Left ventricle myocardium inferior (tissue), 1 donor: Measurements from ENCODE around the gene TENM3. TPM values are rescaled to one million over a fixed set of nuclear protein-coding genes. Genes with fewer than 3 reads are reported as not detected.

Source experiments
- DNase-seq: peaks from one replicate; pipeline ENCODE4 v3.0.0-alpha.2; 2020
- H3K27ac ChIP-seq: fragments of 200-600 bp; replicated peaks from 2 replicates; pipeline ENCODE4 v1.8.0; 2021
- H3K27me3 ChIP-seq: fragments of 200-600 bp; 2 replicates; pipeline ENCODE4 v1.8.0; 2021; ENCODE audit warnings: low read depth
- H3K36me3 ChIP-seq: fragments of 200-600 bp; 2 replicates; pipeline ENCODE4 v1.8.0; 2021
- H3K4me1 ChIP-seq: fragments of 200-600 bp; 2 replicates; pipeline ENCODE4 v1.8.0; 2021
- H3K4me3 ChIP-seq: fragments of 200-600 bp; 2 replicates; pipeline ENCODE4 v1.8.0; 2021; ENCODE audit warnings: mild to moderate bottlenecking, moderate library complexity
- H3K9me3 ChIP-seq: fragments of 200-600 bp; replicated peaks from 2 replicates; pipeline ENCODE4 v1.8.0; 2021
- CTCF ChIP-seq: fragments of 200-600 bp; IDR thresholded peaks from 2 replicates; pipeline ENCODE4 v1.8.0; 2021; ENCODE audit warnings: antibody characterized with exemption, mild to moderate bottlenecking, borderline replicate concordance
- intact Hi-C: fragments of 100-400 bp; cut with micrococcal nuclease; formaldehyde crosslinking; loops from one replicate; pipeline ENCODE4 v1.11.0; 2022
- total RNA-seq: library from RNA; stranded (reverse); fragmentation: NEBNext Ultra II Directional; extraction: Animal tissue kit (Norgen Biotek cat#: 25700); gene quantifications from one replicate; pipeline ENCODE4 v1.2.1, GENCODE V29; 2021
- donor health status: DM: no; HTN: yes; CAD: no; lungs with severe emphysema.

Gene TENM3
- total RNA-seq, 1 donor from 2014 or later = 1.5 TPM

- Histone ChIP-seq H3K27ac (no peak overlapping the region), H3K4me1 (no peaks in the 10 kb centered on the region), H3K36me3 (no peaks in the 10 kb centered on the region), H3K27me3 (no peaks in the 10 kb centered on the region), H3K9me3 (no peaks in the 10 kb centered on the region), H3K4me3 (no peak overlapping the region)
- TF ChIP-seq CTCF = no peak
- intact Hi-C loops = no loop called here
- DNase-seq = no peak
Observed at GRCh38 chr4:182560358-182560757, 317.2 kb downstream of the TENM3 start.

GRCh38 chr4:182562350-182562749 is 319.1 kb downstream of the TENM3 start:
- no peak for TF ChIP-seq CTCF
- no peak for DNase-seq
- no peaks in the 10 kb centered on the region for H3K27me3 ChIP-seq
- H3K36me3 ChIP-seq = no peaks in the 10 kb centered on the region
- intact Hi-C loops = no loop called here
- no peaks in the 10 kb centered on the region for H3K4me1 ChIP-seq
- no peak overlapping the region for H3K4me3 ChIP-seq
- no peak overlapping the region for H3K27ac ChIP-seq
- no peaks in the 10 kb centered on the region for H3K9me3 ChIP-seq

- no peaks in the 10 kb centered on the region for H3K36me3 ChIP-seq
- H3K27ac ChIP-seq = no peak overlapping the region
- no peaks in the 10 kb centered on the region for H3K9me3 ChIP-seq
- DNase-seq = no peak
- intact Hi-C loops = no loop called here
- no peaks in the 10 kb centered on the region for H3K27me3 ChIP-seq
- no peak for TF ChIP-seq CTCF
- no peaks in the 10 kb centered on the region for H3K4me1 ChIP-seq
- H3K4me3 ChIP-seq = no peak overlapping the region
Observed at GRCh38 chr4:182564724-182565369, 321.6 kb downstream of the TENM3 start.

- DNase-seq = no peak
- Histone ChIP-seq H3K9me3 (no peaks in the 10 kb centered on the region), H3K4me1 (no peaks in the 10 kb centered on the region), H3K36me3 (no peaks in the 10 kb centered on the region), H3K27ac (no peak overlapping the region), H3K4me3 (no peak overlapping the region), H3K27me3 (no peaks in the 10 kb centered on the region)
- TF ChIP-seq CTCF = no peak
- intact Hi-C loops = no loop called here
Observed at GRCh38 chr4:182567119-182567518, 323.9 kb downstream of the TENM3 start.

- Histone ChIP-seq H3K36me3 (no peaks in the 10 kb centered on the region), H3K27ac (no peak overlapping the region), H3K4me3 (no peak overlapping the region), H3K9me3 (no peaks in the 10 kb centered on the region), H3K27me3 (peaks cover 2% of the 10 kb centered on the region), H3K4me1 (no peaks in the 10 kb centered on the region)
- intact Hi-C loops = no loop called here
- no peak for TF ChIP-seq CTCF
- DNase-seq = no peak
Observed at GRCh38 chr4:182569561-182569960, 326.4 kb downstream of the TENM3 start.

GRCh38 chr4:182574706-182575105 is 331.5 kb downstream of the TENM3 start:
- DNase-seq = no peak
- no peaks in the 10 kb centered on the region for H3K9me3 ChIP-seq
- peaks cover 4% of the 10 kb centered on the region for H3K27me3 ChIP-seq
- intact Hi-C loops = no loop called here
- no peak overlapping the region for H3K27ac ChIP-seq
- H3K36me3 ChIP-seq = no peaks in the 10 kb centered on the region
- H3K4me1 ChIP-seq = no peaks in the 10 kb centered on the region
- H3K4me3 ChIP-seq = no peak overlapping the region
- no peak for TF ChIP-seq CTCF
